SIG-M5 treated with dmso at 0.1 percent for 504 hours (cell line): Measurements from ENCODE around the gene SPEN.
A peak's percentile ranks its signal among the peaks of the same experiment; 100 is the strongest.
"Not testable (repeated sequence)": the region's sequence is repeated elsewhere in the genome, so short reads cannot be mapped to it uniquely, and the experiment has no call there.

Source experiments
- DNase-seq: peaks from one replicate; lab custom pipeline; 2025; ENCODE audit not compliant: unreplicated experiment; lab: John Stamatoyannopoulos, UW

Gene SPEN

GRCh38 chr1:15856888-15857287 is 9.4 kb downstream of the SPEN start:
- DNase-seq: no peak

- DNase-seq: no peak
Measured at GRCh38 chr1:15858069-15858670, 10.7 kb downstream of the SPEN start.

- DNase-seq: no peak
Measured at GRCh38 chr1:15858672-15859372, 11.3 kb downstream of the SPEN start.

- DNase-seq: no peak
Measured at GRCh38 chr1:15863156-15863901, 15.8 kb downstream of the SPEN start.

GRCh38 chr1:15866721-15867201 is 19.3 kb downstream of the SPEN start:
- DNase-seq: peak; percentile 57

GRCh38 chr1:15867288-15867687 is 19.8 kb downstream of the SPEN start:
- no peak for DNase-seq

GRCh38 chr1:15869413-15869812 is 21.9 kb downstream of the SPEN start:
- no peak for DNase-seq

- DNase-seq: no peak
Measured at GRCh38 chr1:15870421-15870820, 22.9 kb downstream of the SPEN start.

- DNase-seq: no peak
Measured at GRCh38 chr1:15874471-15874870, 27.0 kb downstream of the SPEN start.

GRCh38 chr1:15876357-15877055 is 29.0 kb downstream of the SPEN start:
- no peak for DNase-seq

- no peak for DNase-seq
Measured at GRCh38 chr1:15881961-15882360, 34.5 kb downstream of the SPEN start.

- no peak for DNase-seq
Measured at GRCh38 chr1:15882665-15883064, 35.2 kb downstream of the SPEN start.

GRCh38 chr1:15883326-15883725 is 35.8 kb downstream of the SPEN start:
- no peak for DNase-seq

GRCh38 chr1:15884477-15884876 is 37.0 kb downstream of the SPEN start:
- no peak for DNase-seq

- DNase-seq: no peak
Measured at GRCh38 chr1:15885269-15885668, 37.8 kb downstream of the SPEN start.

- peak; percentile 87 for DNase-seq
Measured at GRCh38 chr1:15885701-15886610, 38.4 kb downstream of the SPEN start.

GRCh38 chr1:15886611-15887167 is 39.2 kb downstream of the SPEN start:
- no peak for DNase-seq

GRCh38 chr1:15892857-15893599 is 45.5 kb downstream of the SPEN start:
- not testable (repeated sequence) for DNase-seq

GRCh38 chr1:15895233-15895632 is 47.7 kb downstream of the SPEN start:
- no peak for DNase-seq
